Stimulated activated CD4-positive, alpha-beta T cell treated with anti-CD3 and anti-CD28 coated beads, Interleukin-4, amount 100 ng/mL, for 4 hours (primary cell): Measurements from ENCODE around the gene RASGRP3.

Experiments
- DNase-seq, 2 experiments: peaks; one replicate each; pipeline ENCODE4 v3.0.0-alpha.2; 2020

Gene RASGRP3

GRCh38 chr2:33588232-33588631 is 111.8 kb downstream of the RASGRP3 start:
- DNase-seq = no peak

- DNase-seq = no peak
Measured at GRCh38 chr2:33589444-33589843, 113.0 kb downstream of the RASGRP3 start.

- DNase-seq = no peak
Measured at GRCh38 chr2:33595385-33595784, 118.9 kb downstream of the RASGRP3 start.

GRCh38 chr2:33597026-33597425 is 120.6 kb downstream of the RASGRP3 start:
- no peak for DNase-seq

DNA sequence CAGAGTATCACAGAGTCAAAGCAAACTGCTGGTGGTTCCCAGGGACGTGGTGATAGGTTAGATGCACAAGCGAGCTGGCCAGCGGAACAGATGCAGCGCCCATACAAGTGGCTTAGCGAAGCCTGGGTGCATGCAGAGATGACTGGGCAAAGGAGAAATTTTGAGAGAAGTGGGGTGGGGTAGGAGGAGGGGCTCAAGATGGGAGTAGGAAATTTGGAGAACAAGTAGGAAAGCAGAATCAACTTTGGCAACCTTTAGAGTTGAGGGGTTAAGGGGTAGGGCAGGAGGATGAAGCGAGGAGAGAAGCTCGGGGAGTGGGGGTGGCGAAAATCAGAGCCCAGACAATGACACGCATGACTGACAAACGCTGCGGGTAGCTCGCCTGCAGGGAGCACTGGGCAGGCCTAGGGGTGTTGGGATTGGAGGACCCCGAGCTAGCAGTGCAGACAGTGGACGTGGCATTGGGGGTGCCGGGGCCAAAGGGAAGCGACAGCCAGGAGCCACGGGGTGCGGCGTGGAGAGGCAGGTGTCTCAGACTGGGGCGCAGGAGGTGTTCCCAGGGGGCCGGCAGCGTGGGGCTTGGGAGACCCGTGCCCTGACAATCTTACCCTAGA is 122.2 kb downstream of the RASGRP3 start:
- peak; percentile 19 to 31 for DNase-seq

GRCh38 chr2:33599175-33599942 is 122.9 kb downstream of the RASGRP3 start, which contains the start of gene FAM98A:
Gene FAM98A, minus strand, starts transcription at chr2:33599299. Its CDS starts 78 bp downstream, at chr2:33599221.
- DNase-seq = peak; percentile 99

DNA sequence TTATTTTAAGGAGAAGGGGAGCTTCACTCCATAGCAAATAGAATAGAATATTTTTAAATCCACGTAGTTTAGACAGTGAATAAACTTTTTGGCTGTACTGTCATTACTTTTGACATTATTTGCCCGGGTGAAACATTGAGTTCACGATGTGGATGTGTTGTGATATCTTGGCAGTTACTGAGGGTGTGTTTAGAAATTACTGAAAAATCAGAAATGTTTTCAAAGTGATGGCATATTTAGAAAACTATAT is 123.4 kb downstream of the RASGRP3 start:
- no peak for DNase-seq

DNA sequence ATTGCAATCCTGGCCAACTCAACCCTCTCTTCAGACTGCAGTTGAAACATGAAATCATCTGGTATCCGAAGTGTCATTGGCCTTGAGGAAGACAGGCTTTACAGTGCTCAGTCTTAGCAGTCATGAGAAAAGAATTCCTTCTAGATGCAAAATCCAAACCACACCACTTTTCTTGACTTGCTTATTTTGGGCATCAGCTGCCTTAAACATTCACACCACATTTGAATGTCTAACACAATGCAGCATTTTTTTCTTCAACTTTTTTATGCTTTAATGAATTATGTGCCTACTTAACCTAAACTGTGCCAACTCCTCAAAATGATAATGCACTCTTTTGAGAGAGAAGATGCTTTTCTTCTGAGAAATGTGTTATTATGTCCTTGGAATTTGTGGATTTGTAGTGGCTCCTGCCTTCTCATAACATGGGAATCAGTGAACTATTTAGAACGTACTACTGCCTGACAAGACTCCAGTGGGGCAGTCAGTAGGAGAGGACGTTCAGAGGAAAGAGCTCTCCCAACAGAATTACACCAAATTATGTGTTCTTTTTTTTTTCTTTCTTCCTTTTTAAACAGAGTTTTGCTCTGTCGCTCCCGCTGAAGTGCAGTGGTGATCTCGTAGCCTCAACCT is 125.9 kb downstream of the RASGRP3 start:
- no peak for DNase-seq

GRCh38 chr2:33603416-33603815 is 127.0 kb downstream of the RASGRP3 start:
- no peak for DNase-seq

GRCh38 chr2:33605056-33605455 is 128.6 kb downstream of the RASGRP3 start:
- no peak for DNase-seq

- DNase-seq = no peak
Measured at GRCh38 chr2:33606100-33606499, 129.7 kb downstream of the RASGRP3 start.

GRCh38 chr2:33606622-33607021 is 130.2 kb downstream of the RASGRP3 start:
- DNase-seq = no peak

- no peak for DNase-seq
Measured at GRCh38 chr2:33607251-33607721, 130.8 kb downstream of the RASGRP3 start.

GRCh38 chr2:33607905-33608304 is 131.5 kb downstream of the RASGRP3 start:
- DNase-seq = no peak

GRCh38 chr2:33614190-33614589 is 137.7 kb downstream of the RASGRP3 start:
- no peak for DNase-seq
